ENCODE measurements around the gene CEACAM7.

GRCh38 chr19:41652250-41652649 is 35.8 kb downstream of the CEACAM7 start:
- TF ChIP-seq POLR2AphosphoS5 (IDR thresholded peaks at IDR 0.05) (no peak), POLR2A (IDR thresholded peaks at IDR 0.05) (no peak)
- TF ChIP-seq, protein P1, sequence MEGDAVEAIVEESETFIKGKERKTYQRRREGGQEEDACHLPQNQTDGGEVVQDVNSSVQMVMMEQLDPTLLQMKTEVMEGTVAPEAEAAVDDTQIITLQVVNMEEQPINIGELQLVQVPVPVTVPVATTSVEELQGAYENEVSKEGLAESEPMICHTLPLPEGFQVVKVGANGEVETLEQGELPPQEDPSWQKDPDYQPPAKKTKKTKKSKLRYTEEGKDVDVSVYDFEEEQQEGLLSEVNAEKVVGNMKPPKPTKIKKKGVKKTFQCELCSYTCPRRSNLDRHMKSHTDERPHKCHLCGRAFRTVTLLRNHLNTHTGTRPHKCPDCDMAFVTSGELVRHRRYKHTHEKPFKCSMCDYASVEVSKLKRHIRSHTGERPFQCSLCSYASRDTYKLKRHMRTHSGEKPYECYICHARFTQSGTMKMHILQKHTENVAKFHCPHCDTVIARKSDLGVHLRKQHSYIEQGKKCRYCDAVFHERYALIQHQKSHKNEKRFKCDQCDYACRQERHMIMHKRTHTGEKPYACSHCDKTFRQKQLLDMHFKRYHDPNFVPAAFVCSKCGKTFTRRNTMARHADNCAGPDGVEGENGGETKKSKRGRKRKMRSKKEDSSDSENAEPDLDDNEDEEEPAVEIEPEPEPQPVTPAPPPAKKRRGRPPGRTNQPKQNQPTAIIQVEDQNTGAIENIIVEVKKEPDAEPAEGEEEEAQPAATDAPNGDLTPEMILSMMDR (IDR thresholded peaks at IDR 0.05), result no peak
